HG02763 (cell line): ENCODE results near the gene ZNF12.

ENCODE experiments used
- ATAC-seq: cut with Tn5 transposase; IDR thresholded peaks from one replicate; pipeline ENCODE4 v1.9.1; 2021; ENCODE audit warnings: mild to moderate bottlenecking, moderate library complexity; ENCODE audit not compliant: unreplicated experiment

ZNF12 gene

GRCh38 chr7:6648066-6648814 lies 58.5 kb downstream of the ZNF12 start:
- ATAC-seq: no peak

- ATAC-seq: no peak
Measured at GRCh38 chr7:6647541-6647940, 59.2 kb downstream of the ZNF12 start.

- ATAC-seq: no peak
Measured at GRCh38 chr7:6647080-6647479, 59.7 kb downstream of the ZNF12 start.

- ATAC-seq: no peak
Measured at GRCh38 chr7:6646465-6646864, 60.3 kb downstream of the ZNF12 start.

- ATAC-seq: no peak
Measured at GRCh38 chr7:6644728-6645127, 62.0 kb downstream of the ZNF12 start.

- no peak for ATAC-seq
Measured at GRCh38 chr7:6643915-6644625, 62.7 kb downstream of the ZNF12 start.

GRCh38 chr7:6642861-6643640 lies 63.7 kb downstream of the ZNF12 start:
- no peak for ATAC-seq

- no peak for ATAC-seq
Measured at GRCh38 chr7:6642239-6642839, 64.4 kb downstream of the ZNF12 start.

- no peak for ATAC-seq
Measured at GRCh38 chr7:6641305-6642035, 65.3 kb downstream of the ZNF12 start.

GRCh38 chr7:6640246-6640721 lies 66.5 kb downstream of the ZNF12 start:
- ATAC-seq: no peak

GRCh38 chr7:6639627-6640026 lies 67.1 kb downstream of the ZNF12 start:
- no peak for ATAC-seq

GRCh38 chr7:6639032-6639431 lies 67.7 kb downstream of the ZNF12 start:
- no peak for ATAC-seq
